ENCODE results near the gene AFF1.

DNA sequence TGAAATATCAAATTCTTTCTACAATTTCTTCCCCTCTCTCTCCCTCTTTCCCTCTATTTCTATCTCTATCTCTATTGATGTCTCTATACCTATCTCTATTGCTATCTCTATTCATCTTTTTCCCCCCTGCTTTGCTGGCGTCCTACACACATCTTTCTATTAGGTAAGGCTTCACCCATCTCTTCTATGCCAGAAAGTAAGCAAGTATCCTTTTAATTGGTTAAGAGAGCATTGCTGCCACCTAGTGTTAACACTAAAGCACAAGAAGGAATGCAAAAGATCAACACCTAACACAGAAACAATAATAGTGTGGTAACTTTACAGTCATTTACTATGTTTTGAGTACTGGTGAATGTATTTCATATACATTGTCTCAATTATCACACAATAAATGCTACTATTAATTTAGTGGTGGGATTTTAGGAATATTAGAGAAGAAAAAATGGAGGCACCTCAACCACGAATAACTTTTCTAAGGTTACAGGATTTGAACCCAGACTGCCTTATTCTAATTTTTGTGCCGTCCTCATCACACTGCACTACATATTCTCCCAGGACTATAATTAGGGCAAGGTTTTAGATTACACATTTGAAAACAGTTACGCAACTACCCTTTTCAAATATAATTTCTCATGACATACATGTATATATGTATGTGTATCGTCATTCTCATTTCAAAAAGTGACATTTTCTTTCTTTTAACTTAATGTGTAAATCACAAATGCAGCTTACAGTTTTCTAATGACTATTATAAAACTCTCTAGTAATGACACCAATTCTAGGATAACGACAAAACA lies 38.9 kb upstream of the AFF1 start:
- TF ChIP-seq, protein P1, sequence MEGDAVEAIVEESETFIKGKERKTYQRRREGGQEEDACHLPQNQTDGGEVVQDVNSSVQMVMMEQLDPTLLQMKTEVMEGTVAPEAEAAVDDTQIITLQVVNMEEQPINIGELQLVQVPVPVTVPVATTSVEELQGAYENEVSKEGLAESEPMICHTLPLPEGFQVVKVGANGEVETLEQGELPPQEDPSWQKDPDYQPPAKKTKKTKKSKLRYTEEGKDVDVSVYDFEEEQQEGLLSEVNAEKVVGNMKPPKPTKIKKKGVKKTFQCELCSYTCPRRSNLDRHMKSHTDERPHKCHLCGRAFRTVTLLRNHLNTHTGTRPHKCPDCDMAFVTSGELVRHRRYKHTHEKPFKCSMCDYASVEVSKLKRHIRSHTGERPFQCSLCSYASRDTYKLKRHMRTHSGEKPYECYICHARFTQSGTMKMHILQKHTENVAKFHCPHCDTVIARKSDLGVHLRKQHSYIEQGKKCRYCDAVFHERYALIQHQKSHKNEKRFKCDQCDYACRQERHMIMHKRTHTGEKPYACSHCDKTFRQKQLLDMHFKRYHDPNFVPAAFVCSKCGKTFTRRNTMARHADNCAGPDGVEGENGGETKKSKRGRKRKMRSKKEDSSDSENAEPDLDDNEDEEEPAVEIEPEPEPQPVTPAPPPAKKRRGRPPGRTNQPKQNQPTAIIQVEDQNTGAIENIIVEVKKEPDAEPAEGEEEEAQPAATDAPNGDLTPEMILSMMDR (conservative IDR thresholded peaks at IDR 0.05; ENCODE audit: low read depth, low read length): peak; percentile 84
- TF ChIP-seq SMC3 (IDR thresholded peaks at IDR 0.05; ENCODE audit: low read depth, low read length): peak; percentile 88
- TF ChIP-seq NFE2L2 (IDR thresholded peaks at IDR 0.05; ENCODE audit: low read depth, low read length): no peak
- TF ChIP-seq RFX5 (IDR thresholded peaks at IDR 0.05; ENCODE audit: low read depth, low read length): no peak
- TF ChIP-seq POLR2A (IDR thresholded peaks at IDR 0.05; ENCODE audit: low read depth, low read length): no peak
- TF ChIP-seq BHLHE40 (IDR thresholded peaks at IDR 0.05; ENCODE audit: low read depth, low read length): no peak

Measured in IMR-90 (cell line).